ENCODE data around the gene CXCL17.
"Not testable (repeated sequence)": the region's sequence is repeated elsewhere in the genome, so short reads cannot be mapped to it uniquely, and the experiment has no call there.

The CXCL17 gene

DNA sequence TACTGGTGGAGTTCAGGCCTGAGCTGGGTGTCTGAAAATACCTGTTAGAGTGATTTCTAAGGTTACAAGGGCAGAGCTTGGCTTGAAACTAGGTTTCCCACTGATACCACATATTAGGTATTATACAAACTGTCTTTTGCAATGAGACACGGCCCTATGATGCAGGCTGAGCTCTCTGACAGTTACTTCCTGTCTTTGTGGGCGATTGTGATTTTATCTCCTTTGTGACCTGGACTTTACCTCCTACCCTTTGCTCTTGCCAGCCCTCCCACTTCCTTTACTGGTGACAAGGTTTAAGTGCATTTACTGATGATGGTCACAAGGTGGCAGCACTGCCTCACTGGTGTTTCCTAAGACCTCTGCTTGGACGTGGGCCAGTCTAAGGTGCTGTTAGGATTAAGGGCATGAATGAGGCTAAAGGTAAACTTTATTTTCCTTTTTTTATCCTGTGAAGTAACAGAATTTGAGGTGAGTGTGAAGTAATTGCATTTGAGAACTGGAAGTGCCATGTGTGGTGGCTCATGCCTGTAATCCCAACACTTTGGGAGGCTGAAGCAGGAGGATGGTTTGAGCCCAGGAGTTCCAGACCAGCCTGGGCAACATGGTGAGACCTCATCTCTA lies 7.7 kb upstream of the CXCL17 start:
- no peaks in the 10 kb centered on the region for H3K27me3 ChIP-seq (ENCODE audit: insufficient read depth, poor library complexity, severe bottlenecking)
- no peak overlapping the region for H3K27ac ChIP-seq (replicated peaks)
- peak; percentile 78 for DNase-seq (ENCODE audit: low read depth in 1 of 2, low spot score in 1 of 2)
- H3K4me3 ChIP-seq (replicated peaks; ENCODE audit: insufficient read depth, low read length): no peak overlapping the region
- TF ChIP-seq, protein P1, sequence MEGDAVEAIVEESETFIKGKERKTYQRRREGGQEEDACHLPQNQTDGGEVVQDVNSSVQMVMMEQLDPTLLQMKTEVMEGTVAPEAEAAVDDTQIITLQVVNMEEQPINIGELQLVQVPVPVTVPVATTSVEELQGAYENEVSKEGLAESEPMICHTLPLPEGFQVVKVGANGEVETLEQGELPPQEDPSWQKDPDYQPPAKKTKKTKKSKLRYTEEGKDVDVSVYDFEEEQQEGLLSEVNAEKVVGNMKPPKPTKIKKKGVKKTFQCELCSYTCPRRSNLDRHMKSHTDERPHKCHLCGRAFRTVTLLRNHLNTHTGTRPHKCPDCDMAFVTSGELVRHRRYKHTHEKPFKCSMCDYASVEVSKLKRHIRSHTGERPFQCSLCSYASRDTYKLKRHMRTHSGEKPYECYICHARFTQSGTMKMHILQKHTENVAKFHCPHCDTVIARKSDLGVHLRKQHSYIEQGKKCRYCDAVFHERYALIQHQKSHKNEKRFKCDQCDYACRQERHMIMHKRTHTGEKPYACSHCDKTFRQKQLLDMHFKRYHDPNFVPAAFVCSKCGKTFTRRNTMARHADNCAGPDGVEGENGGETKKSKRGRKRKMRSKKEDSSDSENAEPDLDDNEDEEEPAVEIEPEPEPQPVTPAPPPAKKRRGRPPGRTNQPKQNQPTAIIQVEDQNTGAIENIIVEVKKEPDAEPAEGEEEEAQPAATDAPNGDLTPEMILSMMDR (IDR thresholded peaks at IDR 0.05; ENCODE audit: insufficient read depth, low read length): peak; percentile 80
- peak; percentile 58; the same call in 1 of the 2 replicates for TF ChIP-seq SPI1 (IDR thresholded peaks at IDR 0.05; ENCODE audit: borderline replicate concordance, low read depth)
- no peak for TF ChIP-seq POLR2AphosphoS5 (IDR thresholded peaks at IDR 0.05; ENCODE audit: low read depth)
- TF ChIP-seq GABPA (IDR thresholded peaks at IDR 0.05; ENCODE audit: low read depth): no peak

DNA sequence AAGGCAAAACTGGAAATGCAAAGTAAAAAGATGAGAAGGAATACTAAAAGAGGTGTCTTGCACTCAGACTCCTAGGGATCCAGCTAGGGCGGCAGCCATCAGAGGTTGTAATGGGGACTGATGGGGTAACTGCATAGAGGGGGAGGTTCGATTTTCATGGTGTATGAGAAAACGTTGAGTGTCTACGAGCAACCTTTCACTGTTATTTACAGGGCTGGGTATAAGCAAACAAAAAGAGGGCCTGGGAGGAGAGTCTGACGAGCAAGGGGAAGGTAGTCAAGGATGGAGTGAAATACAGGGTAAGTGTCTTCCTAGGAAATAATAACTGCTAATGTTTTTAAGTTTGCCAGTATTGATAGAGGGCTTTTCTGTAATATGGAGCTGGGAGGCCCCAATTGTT lies 5.6 kb upstream of the CXCL17 start:
- H3K4me3 ChIP-seq (replicated peaks; ENCODE audit: insufficient read depth, low read length); H3K27me3 ChIP-seq (ENCODE audit: insufficient read depth, poor library complexity, severe bottlenecking); DNase-seq (ENCODE audit: low read depth in 1 of 2, low spot score in 1 of 2); H3K27ac ChIP-seq (replicated peaks): not testable (repeated sequence)

DNA sequence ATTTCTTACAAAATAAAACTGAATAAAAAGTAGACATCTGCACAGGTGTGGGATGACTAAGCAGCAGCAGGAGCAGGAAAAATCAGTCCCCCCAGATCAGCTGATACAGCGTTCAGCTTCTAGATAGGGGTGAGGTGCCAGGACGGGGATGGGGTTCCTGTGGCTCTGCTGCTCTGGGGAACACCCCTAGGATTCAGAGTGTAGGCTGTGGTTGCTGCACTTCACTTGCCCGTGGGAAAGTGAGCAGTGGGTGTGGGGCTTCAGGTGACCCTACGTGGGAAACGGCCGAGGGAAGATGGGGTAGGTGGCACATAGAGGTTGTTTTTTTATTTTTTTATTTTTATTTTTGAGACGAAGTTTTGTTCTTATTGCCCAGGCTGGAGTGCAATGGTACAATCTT lies 3.2 kb upstream of the CXCL17 start:
- no peak for DNase-seq (ENCODE audit: low read depth in 1 of 2, low spot score in 1 of 2)
- no peak overlapping the region for H3K4me3 ChIP-seq (replicated peaks; ENCODE audit: insufficient read depth, low read length)
- TF ChIP-seq, protein P1 (IDR thresholded peaks at IDR 0.05; ENCODE audit: insufficient read depth, low read length): no peak
- TF ChIP-seq, protein P2, sequence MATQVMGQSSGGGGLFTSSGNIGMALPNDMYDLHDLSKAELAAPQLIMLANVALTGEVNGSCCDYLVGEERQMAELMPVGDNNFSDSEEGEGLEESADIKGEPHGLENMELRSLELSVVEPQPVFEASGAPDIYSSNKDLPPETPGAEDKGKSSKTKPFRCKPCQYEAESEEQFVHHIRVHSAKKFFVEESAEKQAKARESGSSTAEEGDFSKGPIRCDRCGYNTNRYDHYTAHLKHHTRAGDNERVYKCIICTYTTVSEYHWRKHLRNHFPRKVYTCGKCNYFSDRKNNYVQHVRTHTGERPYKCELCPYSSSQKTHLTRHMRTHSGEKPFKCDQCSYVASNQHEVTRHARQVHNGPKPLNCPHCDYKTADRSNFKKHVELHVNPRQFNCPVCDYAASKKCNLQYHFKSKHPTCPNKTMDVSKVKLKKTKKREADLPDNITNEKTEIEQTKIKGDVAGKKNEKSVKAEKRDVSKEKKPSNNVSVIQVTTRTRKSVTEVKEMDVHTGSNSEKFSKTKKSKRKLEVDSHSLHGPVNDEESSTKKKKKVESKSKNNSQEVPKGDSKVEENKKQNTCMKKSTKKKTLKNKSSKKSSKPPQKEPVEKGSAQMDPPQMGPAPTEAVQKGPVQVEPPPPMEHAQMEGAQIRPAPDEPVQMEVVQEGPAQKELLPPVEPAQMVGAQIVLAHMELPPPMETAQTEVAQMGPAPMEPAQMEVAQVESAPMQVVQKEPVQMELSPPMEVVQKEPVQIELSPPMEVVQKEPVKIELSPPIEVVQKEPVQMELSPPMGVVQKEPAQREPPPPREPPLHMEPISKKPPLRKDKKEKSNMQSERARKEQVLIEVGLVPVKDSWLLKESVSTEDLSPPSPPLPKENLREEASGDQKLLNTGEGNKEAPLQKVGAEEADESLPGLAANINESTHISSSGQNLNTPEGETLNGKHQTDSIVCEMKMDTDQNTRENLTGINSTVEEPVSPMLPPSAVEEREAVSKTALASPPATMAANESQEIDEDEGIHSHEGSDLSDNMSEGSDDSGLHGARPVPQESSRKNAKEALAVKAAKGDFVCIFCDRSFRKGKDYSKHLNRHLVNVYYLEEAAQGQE (IDR thresholded peaks at IDR 0.05; ENCODE audit: insufficient replicate concordance, low read depth): no peak
- TF ChIP-seq SPI1 (IDR thresholded peaks at IDR 0.05; ENCODE audit: borderline replicate concordance, low read depth) (no peak), POLR2AphosphoS5 (IDR thresholded peaks at IDR 0.05; ENCODE audit: low read depth) (no peak), GABPA (IDR thresholded peaks at IDR 0.05; ENCODE audit: low read depth) (no peak)
- H3K27ac ChIP-seq (replicated peaks): no peak overlapping the region
- no peaks in the 10 kb centered on the region for H3K27me3 ChIP-seq (ENCODE audit: insufficient read depth, poor library complexity, severe bottlenecking)

DNA sequence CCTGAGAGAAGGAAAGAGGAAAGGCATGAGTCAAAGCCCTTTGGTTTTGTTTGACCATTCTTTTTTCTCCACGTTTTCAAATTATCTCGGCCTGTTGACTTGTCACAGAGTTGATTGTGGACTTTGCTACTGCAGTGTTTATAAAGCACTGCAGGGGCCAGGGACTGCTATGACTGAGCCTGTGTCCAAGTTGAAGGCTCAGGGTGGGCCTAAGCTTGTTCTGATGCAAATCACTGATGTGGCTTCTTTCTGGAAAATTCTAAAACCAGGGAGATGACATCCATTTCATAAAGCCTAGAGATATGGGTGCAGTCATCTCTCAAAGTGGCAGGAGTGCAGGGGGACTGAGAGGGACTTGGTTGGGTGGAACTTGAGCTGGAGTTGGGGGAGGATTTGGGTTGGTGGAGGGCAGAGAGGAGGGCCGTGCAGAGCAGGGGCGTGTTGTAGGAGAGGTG lies 1.2 kb upstream of the CXCL17 start:
- Histone ChIP-seq H3K27ac (replicated peaks) (no peak overlapping the region), H3K4me3 (replicated peaks; ENCODE audit: insufficient read depth, low read length) (no peak overlapping the region), H3K27me3 (ENCODE audit: insufficient read depth, poor library complexity, severe bottlenecking) (no peaks in the 10 kb centered on the region)
- DNase-seq (ENCODE audit: low read depth in 1 of 2, low spot score in 1 of 2): no peak
- TF ChIP-seq, protein P2 (IDR thresholded peaks at IDR 0.05; ENCODE audit: insufficient replicate concordance, low read depth): no peak
- TF ChIP-seq POLR2AphosphoS5 (IDR thresholded peaks at IDR 0.05; ENCODE audit: low read depth): no peak
- no peak for TF ChIP-seq SPI1 (IDR thresholded peaks at IDR 0.05; ENCODE audit: borderline replicate concordance, low read depth)
- TF ChIP-seq, protein P1 (IDR thresholded peaks at IDR 0.05; ENCODE audit: insufficient read depth, low read length): no peak
- no peak for TF ChIP-seq GABPA (IDR thresholded peaks at IDR 0.05; ENCODE audit: low read depth)
